ENCODE measurements around the gene HOXA7.

HOXA7 gene

GRCh38 chr7:27192546-27193334 is 36.3 kb upstream of the HOXA7 start:
- DNase-seq, result no peak

GRCh38 chr7:27191833-27192545 is 35.5 kb upstream of the HOXA7 start:
- DNase-seq, result no peak

DNA sequence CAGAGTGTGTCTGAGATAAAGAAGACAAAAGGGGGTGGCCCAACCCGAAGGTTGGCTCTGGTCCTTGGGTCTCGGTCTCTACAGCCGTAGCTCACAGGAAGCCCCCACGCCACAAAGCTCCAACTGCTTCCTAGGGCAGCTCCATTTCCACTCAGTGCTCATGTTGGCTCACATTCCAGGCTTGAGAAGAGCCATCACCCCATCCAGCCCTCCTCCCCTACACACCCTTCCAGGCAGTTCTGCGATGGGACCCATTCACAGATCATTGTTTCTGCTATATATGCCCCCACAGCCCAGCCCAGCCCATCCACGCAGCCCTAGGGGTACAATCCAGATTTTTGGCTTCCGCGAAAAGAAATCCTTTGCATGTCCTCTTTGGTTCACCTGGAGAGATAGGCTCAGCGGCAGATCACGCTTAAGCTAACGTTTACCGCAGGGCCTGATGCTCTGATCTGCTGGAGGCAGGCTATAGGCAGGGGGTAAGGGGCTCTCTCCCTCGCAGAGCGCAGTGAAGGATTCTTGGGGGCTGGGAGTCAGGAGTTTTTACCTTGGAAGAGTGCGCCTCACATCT is 34.8 kb upstream of the HOXA7 start:
- DNase-seq, result no peak

GRCh38 chr7:27189997-27190748 is 33.7 kb upstream of the HOXA7 start:
- DNase-seq, result no peak

DNA sequence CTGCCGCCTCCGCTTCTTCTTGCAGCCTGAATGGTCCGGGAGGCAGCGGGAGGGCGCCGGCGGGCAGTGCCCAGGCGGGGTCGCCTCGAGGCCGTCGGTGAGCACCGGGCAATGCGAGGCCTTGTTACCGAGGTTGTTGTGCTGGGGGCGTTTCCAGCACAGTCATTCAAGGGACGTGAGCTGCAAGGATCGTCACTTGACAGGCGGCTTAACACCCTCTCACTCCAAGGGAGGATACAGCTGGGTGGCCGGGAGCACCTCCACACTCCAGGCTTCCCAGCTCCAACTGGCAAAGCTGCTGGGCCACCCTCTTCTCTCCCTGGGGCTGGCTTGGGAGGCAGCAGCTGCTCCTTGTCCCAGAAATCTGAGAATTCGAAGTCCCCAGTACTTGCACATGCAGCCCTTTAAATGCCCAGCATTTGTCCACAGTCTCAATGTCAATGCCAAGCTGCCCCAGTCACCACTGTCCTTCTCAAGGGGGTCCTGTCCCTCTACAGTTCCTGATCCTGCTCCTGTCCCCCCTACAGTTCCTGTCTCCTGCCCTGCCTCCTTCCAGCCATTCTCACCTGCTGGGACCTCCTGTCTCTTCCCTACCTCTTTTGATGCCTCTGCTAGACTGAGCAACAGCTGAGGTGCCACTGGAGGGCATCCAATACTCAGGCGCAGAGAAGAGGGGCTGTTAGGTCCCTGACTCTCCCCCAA is 33.0 kb upstream of the HOXA7 start:
- DNase-seq, result no peak

- DNase-seq, result no peak
Observed at GRCh38 chr7:27188386-27189294, 32.2 kb upstream of the HOXA7 start.

- no peak for DNase-seq
Observed at GRCh38 chr7:27187475-27188385, 31.3 kb upstream of the HOXA7 start.

DNA sequence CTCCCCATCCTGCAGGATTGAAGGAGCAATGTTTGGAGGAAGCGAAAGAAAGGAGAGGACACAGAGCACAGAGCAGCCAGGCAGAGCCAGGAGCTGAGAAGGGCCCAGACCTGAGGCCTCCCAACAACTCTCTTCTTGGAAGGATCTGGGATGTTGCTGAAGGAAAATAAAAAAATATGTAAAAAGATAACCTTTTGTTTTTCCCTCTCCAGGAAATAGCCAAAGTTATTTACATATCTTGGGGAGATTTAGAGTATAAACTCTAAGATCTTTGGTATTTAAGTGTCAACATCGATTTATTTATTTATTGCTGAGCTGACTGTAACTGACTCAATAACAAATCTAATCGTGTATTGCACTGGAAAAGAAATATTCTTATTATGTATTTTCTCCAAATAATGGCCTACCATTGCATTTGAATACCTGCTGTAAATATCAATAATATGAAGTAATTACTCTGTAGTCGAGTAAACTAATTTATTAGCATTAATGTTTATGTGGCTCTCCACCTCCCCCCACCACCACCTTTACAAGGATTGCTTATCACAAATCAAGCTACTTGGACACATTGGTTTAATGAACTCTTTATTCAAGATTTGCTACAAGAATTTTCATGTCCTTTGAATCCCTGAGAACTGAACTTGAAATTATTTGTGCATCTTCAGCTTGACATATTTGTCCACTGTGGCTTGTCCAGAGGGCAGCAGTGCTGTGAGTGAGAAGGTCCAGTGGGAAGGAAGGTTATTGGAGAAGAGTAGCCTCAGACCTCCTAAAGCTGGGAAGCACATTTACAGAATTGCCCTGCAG is 30.4 kb upstream of the HOXA7 start:
- DNase-seq, result no peak

DNA sequence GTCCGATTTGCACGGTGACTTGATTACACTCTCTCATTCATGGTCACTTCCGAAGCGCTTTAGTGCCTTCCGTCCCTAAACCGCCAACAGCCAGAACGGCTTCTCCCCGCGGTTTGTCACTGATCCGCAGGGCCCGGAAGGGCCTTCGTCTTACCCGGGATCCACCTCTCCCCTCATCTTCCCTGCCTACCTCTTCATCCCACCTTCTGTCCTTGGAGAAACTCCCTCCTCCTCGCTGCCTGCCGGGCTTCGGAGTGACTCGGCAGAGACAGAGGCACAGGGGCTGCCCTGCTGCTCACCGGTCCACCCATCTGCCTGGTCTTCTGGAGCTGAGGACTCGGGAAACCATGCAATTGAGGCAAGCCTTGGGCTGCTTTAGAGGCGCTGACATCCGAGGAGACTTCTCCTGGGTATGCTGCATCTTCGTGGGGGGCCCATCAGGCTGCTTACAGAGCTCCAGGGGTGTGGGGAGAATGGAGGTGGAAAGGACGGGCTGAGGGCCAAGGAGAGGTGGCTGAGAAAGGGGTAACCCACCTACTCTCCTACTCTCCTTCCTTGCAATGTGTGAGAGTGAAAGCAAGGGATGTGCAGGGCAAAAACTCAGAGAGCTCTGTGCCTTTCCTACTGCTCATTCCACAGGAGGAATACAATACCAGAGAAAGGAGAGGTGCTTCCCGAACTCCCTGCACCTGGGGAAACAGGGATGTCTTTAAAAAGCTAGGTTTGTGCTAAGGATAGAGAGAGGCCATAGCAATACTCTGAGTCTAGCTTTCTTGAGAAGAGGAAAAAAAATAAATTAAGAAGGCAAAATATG is 29.6 kb upstream of the HOXA7 start:
- DNase-seq, result no peak

- DNase-seq, result no peak
Observed at GRCh38 chr7:27185013-27185853, 28.8 kb upstream of the HOXA7 start, which contains the start of gene HOXA11. HOXA11 (minus strand) TSS chr7:27185232; CDS start chr7:27185144, 88 bp downstream.

DNA sequence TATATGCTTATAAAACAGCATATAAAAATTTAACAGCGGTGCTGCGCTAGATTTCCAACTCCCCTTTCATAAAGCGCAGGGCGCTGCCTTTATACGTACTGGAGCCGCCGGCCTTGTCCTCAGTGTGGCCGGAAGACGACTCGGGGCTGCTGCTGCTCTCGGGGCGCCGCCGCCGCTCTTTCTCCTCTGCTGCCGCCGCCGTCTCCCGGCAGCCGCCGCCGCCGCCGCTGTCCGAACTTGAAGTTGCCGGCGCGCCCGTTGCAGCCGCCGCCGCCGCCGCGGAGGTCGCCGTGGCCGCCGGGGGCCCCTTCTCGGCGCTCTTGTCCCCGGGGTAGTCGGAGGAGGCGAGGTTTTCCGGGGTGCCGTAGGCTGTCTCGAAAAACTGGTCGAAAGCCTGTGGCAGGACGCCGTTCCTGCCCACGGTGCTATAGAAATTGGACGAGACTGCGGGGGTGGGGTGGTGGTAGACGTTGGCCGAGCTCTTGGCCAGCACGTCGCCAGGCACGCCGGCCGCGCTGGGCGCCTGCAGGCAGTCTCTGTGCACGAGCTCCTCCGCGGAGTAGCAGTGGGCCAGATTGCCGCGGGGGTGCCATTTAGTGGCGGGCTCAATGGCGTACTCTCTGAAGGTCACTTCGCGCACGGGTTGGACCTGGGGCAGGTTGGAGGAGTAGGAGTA is 28.0 kb upstream of the HOXA7 start:
- no peak for DNase-seq

GRCh38 chr7:27183682-27184336 is 27.3 kb upstream of the HOXA7 start:
- no peak for DNase-seq

GRCh38 chr7:27182861-27183681 is 26.6 kb upstream of the HOXA7 start:
- no peak for DNase-seq

DNA sequence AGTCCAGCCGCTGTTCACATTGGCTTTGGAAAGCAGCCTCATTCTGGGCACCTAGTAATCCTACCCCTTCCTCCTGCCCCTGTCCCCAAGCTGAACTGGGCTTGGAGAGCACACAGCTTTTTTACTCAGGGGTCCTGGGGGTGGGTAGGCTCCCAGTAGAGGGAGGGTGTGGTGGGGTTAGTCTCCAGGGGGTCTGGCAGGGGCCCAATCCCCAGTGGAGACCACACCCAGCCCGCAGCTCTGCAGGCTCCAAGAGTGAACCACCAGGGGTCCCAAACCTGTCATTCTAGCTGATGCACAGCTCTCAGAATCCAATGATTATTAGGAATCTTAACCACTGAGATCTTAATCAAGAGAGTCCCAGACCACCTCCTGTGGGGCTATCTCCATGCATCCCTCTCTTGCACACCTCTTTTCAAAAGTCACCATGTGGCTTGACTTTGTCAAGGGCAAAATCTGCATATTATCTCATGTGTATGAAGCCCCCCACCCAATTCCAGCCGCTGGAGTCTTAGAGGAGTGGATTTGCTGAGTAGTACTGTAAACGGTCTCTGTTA is 25.9 kb upstream of the HOXA7 start:
- DNase-seq, result no peak

DNA sequence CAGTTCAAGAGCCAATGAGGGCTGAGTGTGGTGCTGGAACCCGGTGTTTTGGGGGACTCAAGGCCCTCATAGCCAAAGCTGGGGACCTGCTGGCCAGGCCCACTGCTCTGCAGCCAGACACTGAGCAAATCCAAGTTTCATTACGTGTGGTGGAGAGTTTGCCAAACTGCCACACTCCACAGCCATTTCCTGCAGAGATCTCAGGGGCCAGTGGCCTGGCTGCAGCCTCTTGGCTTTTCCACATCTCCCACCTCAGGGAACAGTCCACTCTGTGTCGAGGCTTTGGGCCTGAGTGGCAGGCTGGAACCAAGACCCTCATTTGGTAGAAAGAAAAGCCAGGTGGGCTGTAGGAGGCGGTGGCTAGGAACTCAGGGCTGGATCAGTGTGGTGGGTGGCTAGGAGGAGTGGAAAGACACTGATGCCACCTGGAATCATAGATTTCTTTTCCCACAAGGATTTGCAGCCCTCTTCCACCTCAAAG is 25.4 kb upstream of the HOXA7 start:
- no peak for DNase-seq

Data from NCI-H1092 treated with DMSO at 0.1 percent for 48 hours (cell line).